HG03280 (cell line): ENCODE results near the gene KCNN2.
"Not testable (repeated sequence)": the region's sequence is repeated elsewhere in the genome, so short reads cannot be mapped to it uniquely, and the experiment has no call there.

Experiments
- ATAC-seq: cut with Tn5 transposase; IDR thresholded peaks from one replicate; pipeline ENCODE4 v1.9.1; 2021; ENCODE audit warnings: mild to moderate bottlenecking, moderate library complexity; ENCODE audit not compliant: unreplicated experiment

The KCNN2 gene

GRCh38 chr5:114418176-114419066 lies 56.6 kb downstream of the KCNN2 start:
- ATAC-seq, result peak; percentile 84

- no peak for ATAC-seq
Observed at GRCh38 chr5:114419067-114419388, 57.2 kb downstream of the KCNN2 start.

GRCh38 chr5:114419959-114420358 lies 58.1 kb downstream of the KCNN2 start:
- no peak for ATAC-seq

GRCh38 chr5:114427204-114427603 lies 65.3 kb downstream of the KCNN2 start:
- ATAC-seq, result no peak

GRCh38 chr5:114430532-114430931 lies 68.7 kb downstream of the KCNN2 start:
- ATAC-seq, result no peak

- ATAC-seq, result not testable (repeated sequence)
Observed at GRCh38 chr5:114432684-114433083, 70.8 kb downstream of the KCNN2 start.

GRCh38 chr5:114434396-114435219 lies 72.7 kb downstream of the KCNN2 start:
- no peak for ATAC-seq

- no peak for ATAC-seq
Observed at GRCh38 chr5:114435220-114435481, 73.3 kb downstream of the KCNN2 start.

- ATAC-seq, result no peak
Observed at GRCh38 chr5:114435885-114436299, 74.0 kb downstream of the KCNN2 start.

- ATAC-seq, result no peak
Observed at GRCh38 chr5:114437936-114438335, 76.1 kb downstream of the KCNN2 start.

- no peak for ATAC-seq
Observed at GRCh38 chr5:114438471-114438870, 76.6 kb downstream of the KCNN2 start.

GRCh38 chr5:114447084-114447773 lies 85.4 kb downstream of the KCNN2 start:
- ATAC-seq, result no peak

GRCh38 chr5:114448481-114448880 lies 86.6 kb downstream of the KCNN2 start:
- ATAC-seq, result no peak

- ATAC-seq, result peak; percentile 98
Observed at GRCh38 chr5:114449860-114450421, 88.1 kb downstream of the KCNN2 start.

- no peak for ATAC-seq
Observed at GRCh38 chr5:114450437-114450836, 88.6 kb downstream of the KCNN2 start.

GRCh38 chr5:114458726-114459125 lies 96.9 kb downstream of the KCNN2 start:
- ATAC-seq, result no peak

GRCh38 chr5:114467171-114467570 lies 105.3 kb downstream of the KCNN2 start:
- ATAC-seq, result no peak

- no peak for ATAC-seq
Observed at GRCh38 chr5:114467729-114468128, 105.9 kb downstream of the KCNN2 start.

- no peak for ATAC-seq
Observed at GRCh38 chr5:114469372-114469771, 107.5 kb downstream of the KCNN2 start.

- ATAC-seq, result no peak
Observed at GRCh38 chr5:114471529-114471928, 109.7 kb downstream of the KCNN2 start.

- ATAC-seq, result no peak
Observed at GRCh38 chr5:114473541-114473940, 111.7 kb downstream of the KCNN2 start.
